DND-41 (cell line): ENCODE measurements around the gene ZNF514.
A peak's percentile ranks its signal among the peaks of the same experiment; 100 is the strongest.

Experiments
- ATAC-seq: fragments of 200-7000 bp; cut with Tn5 transposase; 3 replicates; pipeline ENCODE4 v1.9.1; 2021; ENCODE audit warnings: low read depth; ENCODE audit not compliant: insufficient read depth
- DNase-seq: peaks from one replicate; pipeline ENCODE4 v3.0.0-alpha.2; 2020
- H2AFZ ChIP-seq: 2 replicates; pipeline ENCODE4 v1.6.0; 2012; ENCODE audit warnings: low read depth, low read length
- H3K27ac ChIP-seq: 2 replicates; pipeline ENCODE4 v1.5.1; 2012; ENCODE audit warnings: low read length, inconsistent platforms
- H3K27me3 ChIP-seq: fragments of 200-600 bp; sonication (generic); 2 replicates; pipeline ENCODE4 v1.6.0; 2012; ENCODE audit warnings: low read length, mild to moderate bottlenecking, inconsistent platforms; ENCODE audit not compliant: insufficient read depth, poor library complexity
- H3K36me3 ChIP-seq: 2 replicates; pipeline ENCODE4 v1.5.1; 2012; ENCODE audit warnings: low read length, inconsistent platforms; ENCODE audit not compliant: insufficient read depth
- H3K4me1 ChIP-seq: 2 replicates; pipeline ENCODE4 v1.5.1; 2012; ENCODE audit warnings: mild to moderate bottlenecking, low read length; ENCODE audit not compliant: insufficient read depth
- H3K4me2 ChIP-seq: 2 replicates; pipeline ENCODE4 v1.6.0; 2012; ENCODE audit warnings: mild to moderate bottlenecking, moderate library complexity, low read length, inconsistent platforms; ENCODE audit not compliant: insufficient read depth
- H3K4me3 ChIP-seq, 2 experiments: fragments of 200-600 bp in 1 of 2; shearing (Covaris generic) in 1 of 2; 2 replicates each; pipeline ENCODE4 v1.5.1; 2012 to 2016; ENCODE audit warnings: inconsistent platforms in 2 of 2, low read length in 2 of 2, mild to moderate bottlenecking in 2 of 2, low read depth in 1 of 2, moderate library complexity in 1 of 2
- H3K79me2 ChIP-seq: 2 replicates; pipeline ENCODE4 v1.6.0; 2012; ENCODE audit warnings: low read length, inconsistent platforms; ENCODE audit not compliant: insufficient read depth
- H3K9ac ChIP-seq: 2 replicates; pipeline ENCODE4 v1.6.0; 2012; ENCODE audit warnings: low read depth, mild to moderate bottlenecking, inconsistent platforms, low read length, moderate library complexity
- H3K9me3 ChIP-seq: 2 replicates; pipeline ENCODE4 v1.5.1; 2012; ENCODE audit warnings: low read length, moderate library complexity, mild to moderate bottlenecking, inconsistent platforms; ENCODE audit not compliant: insufficient read depth, severe bottlenecking
- H4K20me1 ChIP-seq: 2 replicates; pipeline ENCODE4 v1.6.0; 2012; ENCODE audit warnings: low read length; ENCODE audit not compliant: insufficient read depth
- CTCF ChIP-seq: IDR thresholded peaks from 2 replicates; pipeline ENCODE4 v1.5.1; 2012; ENCODE audit warnings: borderline replicate concordance, low read length, moderate library complexity, mild to moderate bottlenecking; ENCODE audit not compliant: poor library complexity, severe bottlenecking; ENCODE audit errors: extremely low read depth
- EZH2 ChIP-seq: IDR thresholded peaks from 3 replicates; pipeline ENCODE4 v1.6.1; 2012; ENCODE audit warnings: borderline replicate concordance, low read depth, mild to moderate bottlenecking, moderate library complexity, low read length, inconsistent platforms; ENCODE audit not compliant: severe bottlenecking

The ZNF514 gene

DNA sequence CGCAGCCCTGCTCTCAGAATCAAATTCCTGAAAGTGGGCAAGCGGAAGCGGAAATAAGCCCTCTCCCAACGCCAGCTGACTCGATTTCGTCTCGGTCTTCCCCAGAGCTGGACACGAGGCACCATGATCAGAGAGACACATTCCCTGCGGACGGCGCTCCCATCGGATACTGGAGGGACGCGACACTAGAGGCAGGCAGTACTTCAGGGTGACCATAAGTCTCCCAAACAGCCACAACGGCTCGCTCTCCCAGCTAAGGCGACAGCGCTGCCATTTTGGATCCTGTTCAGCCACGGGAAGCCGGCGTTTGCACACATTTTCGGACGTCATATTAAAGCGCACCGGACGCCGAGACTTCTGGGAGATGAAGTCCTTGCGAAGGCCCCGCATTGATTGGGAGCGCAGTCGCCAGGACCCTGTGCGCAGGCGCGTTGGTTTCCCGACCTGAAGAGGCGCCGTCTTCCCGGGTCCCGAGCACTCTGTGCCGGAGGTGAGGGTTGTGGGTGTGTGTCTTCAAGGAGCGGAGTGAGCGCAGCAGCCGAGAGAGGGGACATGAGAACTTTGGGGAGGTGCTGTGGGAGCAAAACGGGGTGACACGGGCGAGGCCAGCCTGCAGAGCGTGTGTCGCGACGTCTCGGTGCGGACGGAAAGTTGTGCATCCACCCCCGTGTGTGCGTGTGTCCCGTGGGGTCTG lies 5.9 kb upstream of the ZNF514 start, which contains the start of gene ZNF2:
ZNF2 (plus strand) TSS at position 439 of the 694 bp plus-strand sequence. CDS start 10,418 bp downstream, outside the sequence.
- H2AFZ ChIP-seq, result peak within 1 kb of the TSS; percentile 92
- peaks cover 34% of the 10 kb centered on the region for H3K79me2 ChIP-seq
- H3K4me1 ChIP-seq, result peaks cover 26% of the 10 kb centered on the region
- peak within 1 kb of the TSS; percentile 98 for H3K27ac ChIP-seq
- H4K20me1 ChIP-seq, result no peaks in the 10 kb centered on the region
- H3K27me3 ChIP-seq, result no peaks in the 10 kb centered on the region
- H3K4me3 ChIP-seq, result peak within 1 kb of the TSS; percentile 67 to 85
- DNase-seq (peak; percentile 97), ATAC-seq (peak; percentile 96)
- H3K36me3 ChIP-seq, result 0 out of 2 replicates have a peak, but pooled peaks cover 3% of the 10 kb centered on the region
- H3K9ac ChIP-seq, result peak within 1 kb of the TSS; percentile 79
- peak within 1 kb of the TSS; percentile 67 for H3K4me2 ChIP-seq
- TF ChIP-seq EZH2 (no peak), CTCF (no peak)
- H3K9me3 ChIP-seq, result no peaks in the 10 kb centered on the region

DNA sequence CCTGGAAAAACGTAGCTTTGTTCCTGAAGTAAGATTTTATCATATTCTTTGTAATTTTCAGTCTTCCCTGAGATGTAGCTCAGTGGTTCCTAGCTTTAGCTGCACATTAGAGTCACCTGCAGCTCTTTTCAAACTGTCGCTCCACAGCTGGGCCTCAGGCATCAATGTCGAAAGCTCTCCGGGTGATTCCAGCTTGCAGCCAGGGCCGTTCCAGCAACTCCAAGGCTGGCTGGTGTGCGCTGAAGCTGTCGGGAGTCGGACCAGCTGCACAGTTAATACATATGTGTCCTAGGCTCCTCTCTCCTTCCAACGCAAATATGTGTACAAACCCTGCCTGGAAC lies 5.4 kb upstream of the ZNF514 start:
- Histone ChIP-seq H3K36me3 (0 out of 2 replicates have a peak, but pooled peaks cover 3% of the 10 kb centered on the region), H2AFZ (peak overlapping the region; percentile 91), H4K20me1 (no peaks in the 10 kb centered on the region), H3K27me3 (no peaks in the 10 kb centered on the region), H3K9ac (peak overlapping the region; percentile 79), H3K4me2 (peak overlapping the region; percentile 67), H3K4me3 (peak overlapping the region; percentile 67 to 85), H3K4me1 (peaks cover 30% of the 10 kb centered on the region), H3K79me2 (peaks cover 34% of the 10 kb centered on the region), H3K27ac (peak overlapping the region; percentile 98), H3K9me3 (no peaks in the 10 kb centered on the region)
- DNase-seq (no peak), ATAC-seq (peak; percentile 12)
- TF ChIP-seq CTCF (no peak), EZH2 (no peak)

DNA sequence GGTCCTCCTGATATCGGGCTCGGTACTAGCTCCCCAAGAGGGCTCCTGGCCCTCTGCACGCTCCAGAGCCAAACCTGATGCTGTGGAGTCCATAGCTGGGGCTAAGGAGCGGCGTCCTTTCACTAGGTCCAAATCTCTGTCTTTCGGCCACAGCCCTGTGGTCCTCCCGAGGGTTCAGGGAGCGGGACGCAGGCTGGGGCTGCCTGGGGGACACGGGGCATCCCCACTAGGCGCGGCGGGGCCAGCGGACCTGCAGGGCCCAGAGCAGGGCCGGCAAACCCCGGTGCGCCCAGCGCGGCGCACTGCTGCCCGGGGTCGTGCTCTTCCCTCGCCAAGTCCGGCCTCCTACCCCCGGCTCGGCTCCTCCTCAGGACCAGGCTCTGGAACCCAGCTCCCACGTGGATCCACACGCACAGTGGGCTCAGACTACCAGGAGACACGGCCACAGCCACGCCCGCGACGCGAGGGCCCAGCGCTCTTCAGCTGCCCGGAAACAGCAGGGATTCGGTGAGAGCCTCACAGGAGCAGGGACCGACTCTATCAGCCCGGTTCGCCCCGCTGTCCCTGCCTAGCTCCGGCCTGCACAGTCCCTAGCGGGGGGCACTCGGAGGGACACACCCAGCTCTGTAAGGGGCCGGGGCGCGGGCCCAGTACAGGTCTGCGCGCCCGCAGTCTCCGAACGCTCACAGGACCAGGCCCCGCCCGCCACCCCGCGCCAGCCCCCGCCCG lies 593 bp downstream of the ZNF514 start:
- DNase-seq (no peak), ATAC-seq (peak; percentile 67)
- Histone ChIP-seq H3K4me2 (peak overlapping the region; percentile 69), H3K4me1 (peaks cover 30% of the 10 kb centered on the region), H3K4me3 (peak overlapping the region; percentile 16 to 58; a peak in 3 of 4 replicates), H3K27me3 (no peaks in the 10 kb centered on the region), H4K20me1 (no peaks in the 10 kb centered on the region), H3K36me3 (peaks cover 15% of the 10 kb centered on the region; the same call in 1 of the 2 replicates), H3K27ac (peak overlapping the region; percentile 48), H3K79me2 (peaks cover 4% of the 10 kb centered on the region; the same call in 1 of the 2 replicates), H2AFZ (peak overlapping the region; percentile 74), H3K9me3 (no peaks in the 10 kb centered on the region), H3K9ac (peak overlapping the region; percentile 61)
- TF ChIP-seq EZH2, result no peak
- TF ChIP-seq CTCF, result no peak
